Measurements from ENCODE around the gene BDH2. TPM values are rescaled to one million over a fixed set of nuclear protein-coding genes. Genes with fewer than 3 reads are reported as not detected.

BDH2 gene
- 10 to 100 TPM; 13.8 to 54.0 (median 31.9) TPM for total RNA-seq

DNA sequence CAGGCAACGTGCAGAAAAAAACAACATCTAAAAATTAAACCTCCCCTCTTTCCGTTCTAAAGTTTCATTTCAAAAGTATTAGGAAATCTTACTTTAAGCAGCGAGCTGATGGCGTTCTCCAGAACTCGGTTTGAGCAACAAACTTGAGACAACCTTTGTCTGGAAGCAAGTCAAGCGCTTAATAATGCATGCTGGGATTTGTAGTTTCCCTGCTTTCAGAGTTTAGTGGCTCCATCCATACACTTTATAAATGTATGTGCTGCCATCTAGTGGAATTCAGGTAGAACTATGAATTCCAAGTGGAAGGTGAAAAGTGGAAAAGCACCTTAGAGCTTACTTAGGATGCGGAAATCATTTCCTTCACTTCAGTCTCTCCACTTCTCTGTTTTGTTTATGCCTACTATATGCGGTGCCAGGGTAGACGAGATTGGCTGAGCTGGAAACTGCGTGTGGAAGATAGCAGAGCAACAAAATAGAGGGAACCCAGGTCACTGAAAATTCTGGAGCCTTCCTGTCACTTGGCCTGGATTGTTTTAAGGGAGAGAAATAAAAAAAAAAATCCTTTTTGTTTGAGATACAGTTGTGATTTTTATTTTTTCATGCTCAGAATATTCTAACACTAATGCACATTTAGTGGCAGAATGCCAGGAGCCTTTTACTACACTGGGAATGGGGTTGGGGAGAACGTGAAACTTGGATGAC lies at the start of gene BDH2:
Gene BDH2, minus strand, starts transcription at position 144 of the 702 bp plus-strand sequence. CDS start 3,580 bp downstream, outside the sequence.
- TF ChIP-seq EP300 (IDR thresholded peaks at IDR 0.05; ENCODE audit: low read depth) (no peak), POLR2A (IDR thresholded peaks at IDR 0.05) (peak; percentile 39), POLR2AphosphoS5 (IDR thresholded peaks at IDR 0.05) (peak; percentile 58 to 72 (median 71))
- TF ChIP-seq, protein P1, sequence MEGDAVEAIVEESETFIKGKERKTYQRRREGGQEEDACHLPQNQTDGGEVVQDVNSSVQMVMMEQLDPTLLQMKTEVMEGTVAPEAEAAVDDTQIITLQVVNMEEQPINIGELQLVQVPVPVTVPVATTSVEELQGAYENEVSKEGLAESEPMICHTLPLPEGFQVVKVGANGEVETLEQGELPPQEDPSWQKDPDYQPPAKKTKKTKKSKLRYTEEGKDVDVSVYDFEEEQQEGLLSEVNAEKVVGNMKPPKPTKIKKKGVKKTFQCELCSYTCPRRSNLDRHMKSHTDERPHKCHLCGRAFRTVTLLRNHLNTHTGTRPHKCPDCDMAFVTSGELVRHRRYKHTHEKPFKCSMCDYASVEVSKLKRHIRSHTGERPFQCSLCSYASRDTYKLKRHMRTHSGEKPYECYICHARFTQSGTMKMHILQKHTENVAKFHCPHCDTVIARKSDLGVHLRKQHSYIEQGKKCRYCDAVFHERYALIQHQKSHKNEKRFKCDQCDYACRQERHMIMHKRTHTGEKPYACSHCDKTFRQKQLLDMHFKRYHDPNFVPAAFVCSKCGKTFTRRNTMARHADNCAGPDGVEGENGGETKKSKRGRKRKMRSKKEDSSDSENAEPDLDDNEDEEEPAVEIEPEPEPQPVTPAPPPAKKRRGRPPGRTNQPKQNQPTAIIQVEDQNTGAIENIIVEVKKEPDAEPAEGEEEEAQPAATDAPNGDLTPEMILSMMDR (IDR thresholded peaks at IDR 0.05) = peak; percentile 73 to 88 (median 78)
- H3K27me3 ChIP-seq = no peaks in the 10 kb centered on the region
- peak within 1 kb of the TSS; percentile 36 to 59 (median 48) for H3K4me3 ChIP-seq
- H3K4me1 ChIP-seq = peaks cover 6 to 25% (median 14%) of the 10 kb centered on the region in 4 donors
- H3K36me3 ChIP-seq = no peaks in the 10 kb centered on the region
- peak within 1 kb of the TSS; percentile 63 to 84 (median 73) for H3K27ac ChIP-seq
- no peaks in the 10 kb centered on the region for H3K9me3 ChIP-seq
- 8 to 11% methylated on average over 10 to 11 of the region's 11 CpGs for WGBS, 2 donors (ENCODE audit: low coverage in 1 of 2)
- in situ Hi-C loops (cut with MboI; ENCODE audit: low pct_ligation_motif_present in 1 of 4, low pct_unique_long_range_greater_than_20kb in 1 of 4, low sequenced_read_pairs in 3 of 4) (loop anchor here in 1 of 4 donors (10.0 kb wide), 1 partner anchor 655 kb away; no protein-coding TSS in a partner anchor), intact Hi-C loops (cut with DNase I; ENCODE audit: low total_unique reads) (loop anchor here (10.0 kb wide), 1 partner anchor 475 kb away; no protein-coding TSS in a partner anchor)
- peak; percentile 48 for DNase-seq

DNA sequence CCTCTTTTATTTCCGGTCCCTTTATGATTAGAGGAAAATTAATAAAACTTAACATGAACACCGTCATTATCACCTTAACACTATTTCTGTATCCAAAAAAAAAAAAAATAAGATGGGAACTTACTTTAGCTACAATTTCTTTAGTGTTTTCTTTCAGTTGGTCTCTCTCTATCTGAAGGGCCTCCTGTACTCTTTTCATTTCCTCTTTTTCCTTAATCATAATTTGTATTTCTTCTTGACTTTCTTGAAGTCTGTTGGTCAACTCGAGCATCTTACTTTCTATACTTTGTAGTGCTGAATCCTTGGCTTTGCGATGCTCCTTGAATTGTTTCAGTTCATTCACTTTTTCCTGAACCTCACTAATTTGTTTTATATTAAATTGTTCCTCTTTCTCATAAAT lies 45.3 kb upstream of the BDH2 start:
- H3K27ac ChIP-seq = no peak overlapping the region
- TF ChIP-seq POLR2A (IDR thresholded peaks at IDR 0.05) (no peak), EP300 (IDR thresholded peaks at IDR 0.05; ENCODE audit: low read depth) (no peak), POLR2AphosphoS5 (IDR thresholded peaks at IDR 0.05) (no peak)
- TF ChIP-seq, protein P1 (IDR thresholded peaks at IDR 0.05) = no peak
- intact Hi-C loops (cut with DNase I; ENCODE audit: low total_unique reads) (no loop called here), in situ Hi-C loops (cut with MboI; ENCODE audit: low pct_ligation_motif_present in 1 of 4, low pct_unique_long_range_greater_than_20kb in 1 of 4, low sequenced_read_pairs in 3 of 4) (no loop called here)
- peaks cover 0 to 6% (median 0%) of the 10 kb centered on the region in 4 donors for H3K36me3 ChIP-seq
- H3K4me1 ChIP-seq = no peaks in the 10 kb centered on the region
- 91 to 95% methylated on average over 4 of the region's 4 CpGs for WGBS, 2 donors (ENCODE audit: low coverage in 1 of 2)
- H3K9me3 ChIP-seq = no peaks in the 10 kb centered on the region
- H3K27me3 ChIP-seq = no peaks in the 10 kb centered on the region
- H3K4me3 ChIP-seq = no peak overlapping the region
- no peak for DNase-seq

DNA sequence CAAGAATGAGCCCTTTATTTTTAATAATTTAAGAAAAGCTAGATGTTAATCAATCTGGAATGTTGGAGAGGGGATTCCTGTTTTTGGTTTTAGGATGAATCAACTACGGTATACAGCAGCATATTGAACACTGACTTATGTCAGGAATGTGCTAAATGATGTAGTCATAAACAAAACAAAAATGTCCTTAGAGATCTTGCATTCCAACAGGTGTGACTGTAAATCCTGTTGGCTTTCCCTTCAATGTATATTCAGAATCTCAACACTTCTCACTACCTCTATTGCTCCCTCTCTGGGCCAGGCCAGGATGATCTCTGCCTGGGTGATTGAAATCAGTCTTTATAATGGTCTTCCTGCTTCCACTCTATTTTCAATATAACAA lies 37.8 kb upstream of the BDH2 start:
- Histone ChIP-seq H3K27me3 (no peaks in the 10 kb centered on the region), H3K27ac (no peak overlapping the region), H3K4me3 (no peak overlapping the region), H3K9me3 (no peaks in the 10 kb centered on the region), H3K4me1 (no peaks in the 10 kb centered on the region), H3K36me3 (no peaks in the 10 kb centered on the region)
- in situ Hi-C loops (cut with MboI; ENCODE audit: low pct_ligation_motif_present in 1 of 4, low pct_unique_long_range_greater_than_20kb in 1 of 4, low sequenced_read_pairs in 3 of 4) = no loop called here
- no peak for TF ChIP-seq EP300 (IDR thresholded peaks at IDR 0.05; ENCODE audit: low read depth)
- TF ChIP-seq POLR2AphosphoS5 (IDR thresholded peaks at IDR 0.05) = no peak
- TF ChIP-seq POLR2A (IDR thresholded peaks at IDR 0.05) = no peak
- TF ChIP-seq, protein P1 (IDR thresholded peaks at IDR 0.05) = no peak
- no peak for DNase-seq
- 92 to 100% methylated on average over 1 of the region's 1 CpG for WGBS, 2 donors (ENCODE audit: low coverage in 1 of 2)
- intact Hi-C loops (cut with DNase I; ENCODE audit: low total_unique reads) = no loop called here

DNA sequence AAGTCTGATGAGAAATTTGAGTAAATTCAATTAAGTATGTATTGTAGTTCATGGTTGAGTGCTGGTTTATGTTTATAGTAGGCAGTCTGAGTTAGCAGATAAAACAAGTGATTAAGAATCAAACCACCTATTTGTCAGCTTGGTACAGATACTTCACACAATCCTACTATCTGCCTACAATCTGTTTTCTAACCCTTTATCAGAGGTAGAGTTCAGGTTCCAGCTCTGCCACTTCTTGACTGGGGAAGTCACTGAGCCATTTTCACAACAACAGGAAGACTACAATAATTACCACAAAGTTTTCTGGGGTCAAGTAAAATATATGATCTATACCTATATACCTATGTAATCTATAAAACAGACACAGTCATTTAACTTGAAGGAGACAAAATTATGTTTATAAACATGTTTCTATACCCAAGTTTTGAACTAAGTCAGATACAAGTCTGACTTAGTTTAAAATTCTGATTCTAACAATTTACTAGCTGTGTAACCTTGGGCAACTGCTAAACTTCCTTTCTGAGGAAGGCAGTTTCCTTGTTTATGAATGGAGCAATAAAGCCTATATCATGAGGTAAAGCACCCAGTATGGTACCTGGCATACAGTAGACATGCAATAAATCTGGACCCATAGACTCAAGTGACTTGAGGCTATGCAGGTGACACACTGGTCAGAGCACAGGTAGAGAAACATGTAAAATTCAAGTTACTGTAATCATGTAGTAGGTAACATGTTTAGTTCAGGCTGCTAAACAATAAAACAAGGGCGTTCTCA lies 37.2 kb upstream of the BDH2 start:
- Histone ChIP-seq H3K4me1 (no peaks in the 10 kb centered on the region), H3K36me3 (no peaks in the 10 kb centered on the region), H3K4me3 (no peak overlapping the region), H3K27me3 (no peaks in the 10 kb centered on the region), H3K9me3 (no peaks in the 10 kb centered on the region), H3K27ac (no peak overlapping the region)
- intact Hi-C loops (cut with DNase I; ENCODE audit: low total_unique reads) (no loop called here), in situ Hi-C loops (cut with MboI; ENCODE audit: low pct_ligation_motif_present in 1 of 4, low pct_unique_long_range_greater_than_20kb in 1 of 4, low sequenced_read_pairs in 3 of 4) (no loop called here)
- TF ChIP-seq POLR2AphosphoS5 (IDR thresholded peaks at IDR 0.05) (no peak), EP300 (IDR thresholded peaks at IDR 0.05; ENCODE audit: low read depth) (no peak), POLR2A (IDR thresholded peaks at IDR 0.05) (no peak)
- TF ChIP-seq, protein P1 (IDR thresholded peaks at IDR 0.05) = no peak
- WGBS, 2 donors (ENCODE audit: low coverage in 1 of 2) = 91 to 100% methylated on average over 1 of the region's 1 CpG
- DNase-seq = no peak

Measured in transverse colon (tissue), 4 donors.